ENCODE measurements around the gene SLC6A13.

Gene SLC6A13

DNA sequence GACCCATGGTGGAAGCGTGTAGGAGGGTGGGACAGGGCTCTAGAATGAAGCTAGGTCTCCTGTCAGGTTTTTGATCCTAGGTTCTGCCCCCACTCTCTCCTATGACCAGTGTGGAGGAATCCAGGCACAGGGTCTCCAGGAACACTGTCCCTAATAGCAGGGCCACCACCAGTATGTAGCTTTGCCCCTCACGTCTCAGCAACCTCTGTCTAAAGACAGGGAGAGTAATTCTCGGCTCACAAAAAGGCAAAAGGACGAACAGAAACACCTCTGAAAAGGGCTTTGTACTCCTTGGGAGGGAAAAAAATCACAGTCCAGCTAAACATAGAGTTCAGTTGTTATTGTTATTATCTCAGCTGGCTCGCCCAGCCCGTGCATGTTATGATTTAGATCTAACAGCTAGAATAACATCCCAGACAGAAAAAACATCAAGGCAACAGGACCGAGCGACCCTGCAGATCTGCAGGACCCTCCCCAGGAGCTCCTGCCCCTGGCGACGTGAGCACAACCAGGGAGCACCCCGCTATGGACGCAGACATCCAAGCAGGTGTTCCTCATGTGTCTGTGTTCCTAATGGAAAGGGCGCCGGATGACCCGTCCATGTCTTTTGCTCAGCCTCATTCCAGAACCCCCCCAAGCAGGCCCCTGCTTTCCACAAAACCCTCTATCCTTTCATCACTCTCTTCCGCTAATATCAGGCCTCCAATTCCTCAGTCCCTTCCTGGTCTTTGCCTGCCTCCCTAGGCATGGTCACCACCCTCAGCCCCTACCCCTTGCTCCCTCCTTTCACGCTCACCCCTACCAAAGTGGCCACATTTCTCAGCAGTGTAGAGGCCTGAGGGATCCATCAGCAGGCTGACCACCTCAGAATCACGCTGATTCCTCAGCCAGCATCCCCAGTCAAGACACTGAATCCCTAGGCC, 34.5 kb downstream of the SLC6A13 start:
- no peak overlapping the region for H3K4me2 ChIP-seq (ENCODE audit: low read length)
- no peaks in the 10 kb centered on the region; the same call in 1 of the 2 replicates for H3K27me3 ChIP-seq (ENCODE audit: insufficient read depth, low read length)
- no peaks in the 10 kb centered on the region for H3K9me3 ChIP-seq (ENCODE audit: low read length)
- no peak overlapping the region for H3K27ac ChIP-seq (ENCODE audit: low read depth, low read length, poor library complexity, severe bottlenecking)
- H2AFZ ChIP-seq (ENCODE audit: low read length) = no peak overlapping the region
- H3K4me3 ChIP-seq (ENCODE audit: low read depth, low read length, poor library complexity, severe bottlenecking) = no peak overlapping the region
- no peaks in the 10 kb centered on the region for H3K79me2 ChIP-seq (ENCODE audit: insufficient read depth, low read length)
- H4K20me1 ChIP-seq (ENCODE audit: insufficient read depth, low read length) = no peaks in the 10 kb centered on the region
- no peak overlapping the region for H3K9ac ChIP-seq (ENCODE audit: low read length)
- H3K4me1 ChIP-seq (ENCODE audit: insufficient read depth, low read length, severe bottlenecking) = no peaks in the 10 kb centered on the region
- no peak for TF ChIP-seq EZH2 (IDR thresholded peaks at IDR 0.05; ENCODE audit: borderline replicate concordance, low read length)
- TF ChIP-seq, protein P1, sequence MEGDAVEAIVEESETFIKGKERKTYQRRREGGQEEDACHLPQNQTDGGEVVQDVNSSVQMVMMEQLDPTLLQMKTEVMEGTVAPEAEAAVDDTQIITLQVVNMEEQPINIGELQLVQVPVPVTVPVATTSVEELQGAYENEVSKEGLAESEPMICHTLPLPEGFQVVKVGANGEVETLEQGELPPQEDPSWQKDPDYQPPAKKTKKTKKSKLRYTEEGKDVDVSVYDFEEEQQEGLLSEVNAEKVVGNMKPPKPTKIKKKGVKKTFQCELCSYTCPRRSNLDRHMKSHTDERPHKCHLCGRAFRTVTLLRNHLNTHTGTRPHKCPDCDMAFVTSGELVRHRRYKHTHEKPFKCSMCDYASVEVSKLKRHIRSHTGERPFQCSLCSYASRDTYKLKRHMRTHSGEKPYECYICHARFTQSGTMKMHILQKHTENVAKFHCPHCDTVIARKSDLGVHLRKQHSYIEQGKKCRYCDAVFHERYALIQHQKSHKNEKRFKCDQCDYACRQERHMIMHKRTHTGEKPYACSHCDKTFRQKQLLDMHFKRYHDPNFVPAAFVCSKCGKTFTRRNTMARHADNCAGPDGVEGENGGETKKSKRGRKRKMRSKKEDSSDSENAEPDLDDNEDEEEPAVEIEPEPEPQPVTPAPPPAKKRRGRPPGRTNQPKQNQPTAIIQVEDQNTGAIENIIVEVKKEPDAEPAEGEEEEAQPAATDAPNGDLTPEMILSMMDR (IDR thresholded peaks at IDR 0.05; ENCODE audit: low read length) = no peak
- no peaks in the 10 kb centered on the region for H3F3A ChIP-seq (ENCODE audit: insufficient read depth, low read length)
- no peaks in the 10 kb centered on the region for H3K9me2 ChIP-seq (ENCODE audit: low read depth, low read length)
- no peaks in the 10 kb centered on the region for H3K36me3 ChIP-seq (ENCODE audit: insufficient read depth, low read length)

DNA sequence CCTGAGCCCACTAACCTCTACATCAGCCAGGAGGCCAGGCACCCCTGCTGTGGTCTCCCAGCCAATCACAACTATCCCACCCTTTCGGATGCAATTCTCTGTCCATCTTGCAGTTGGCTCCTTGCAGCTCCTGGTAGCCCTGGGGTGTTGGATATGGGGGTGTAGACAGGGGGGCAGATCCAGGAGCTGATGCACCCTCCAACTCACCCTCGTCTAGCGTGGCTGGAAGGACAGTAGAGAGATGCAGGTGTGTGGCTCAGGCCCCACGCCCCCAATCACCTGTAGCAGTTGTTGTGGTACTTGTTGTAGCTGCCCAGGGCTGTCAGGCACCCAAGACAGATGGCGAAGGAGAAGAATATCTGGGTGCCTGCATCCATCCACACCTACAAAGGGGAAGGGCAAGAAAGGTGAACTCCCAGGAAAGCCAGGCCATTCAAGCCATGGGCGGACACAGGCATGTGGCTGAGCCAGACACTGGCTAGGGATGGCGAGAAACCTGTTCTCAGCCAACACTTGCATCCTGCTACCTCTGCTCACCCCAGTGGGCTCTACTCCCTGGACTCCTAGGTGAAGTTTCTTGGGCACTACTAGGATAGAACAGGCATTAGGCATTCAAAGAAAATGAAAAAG, 35.2 kb downstream of the SLC6A13 start:
- Histone ChIP-seq H3F3A (ENCODE audit: insufficient read depth, low read length) (no peaks in the 10 kb centered on the region), H3K4me2 (ENCODE audit: low read length) (no peak overlapping the region), H3K9me3 (ENCODE audit: low read length) (no peaks in the 10 kb centered on the region), H3K36me3 (ENCODE audit: insufficient read depth, low read length) (no peaks in the 10 kb centered on the region), H3K79me2 (ENCODE audit: insufficient read depth, low read length) (no peaks in the 10 kb centered on the region), H3K27me3 (ENCODE audit: insufficient read depth, low read length) (no peaks in the 10 kb centered on the region; the same call in 1 of the 2 replicates), H3K4me3 (ENCODE audit: low read depth, low read length, poor library complexity, severe bottlenecking) (no peak overlapping the region), H3K9ac (ENCODE audit: low read length) (no peak overlapping the region), H4K20me1 (ENCODE audit: insufficient read depth, low read length) (no peaks in the 10 kb centered on the region), H2AFZ (ENCODE audit: low read length) (no peak overlapping the region), H3K27ac (ENCODE audit: low read depth, low read length, poor library complexity, severe bottlenecking) (no peak overlapping the region), H3K4me1 (ENCODE audit: insufficient read depth, low read length, severe bottlenecking) (no peaks in the 10 kb centered on the region), H3K9me2 (ENCODE audit: low read depth, low read length) (no peaks in the 10 kb centered on the region)
- TF ChIP-seq EZH2 (IDR thresholded peaks at IDR 0.05; ENCODE audit: borderline replicate concordance, low read length) = no peak
- TF ChIP-seq, protein P1 (IDR thresholded peaks at IDR 0.05; ENCODE audit: low read length) = no peak

DNA sequence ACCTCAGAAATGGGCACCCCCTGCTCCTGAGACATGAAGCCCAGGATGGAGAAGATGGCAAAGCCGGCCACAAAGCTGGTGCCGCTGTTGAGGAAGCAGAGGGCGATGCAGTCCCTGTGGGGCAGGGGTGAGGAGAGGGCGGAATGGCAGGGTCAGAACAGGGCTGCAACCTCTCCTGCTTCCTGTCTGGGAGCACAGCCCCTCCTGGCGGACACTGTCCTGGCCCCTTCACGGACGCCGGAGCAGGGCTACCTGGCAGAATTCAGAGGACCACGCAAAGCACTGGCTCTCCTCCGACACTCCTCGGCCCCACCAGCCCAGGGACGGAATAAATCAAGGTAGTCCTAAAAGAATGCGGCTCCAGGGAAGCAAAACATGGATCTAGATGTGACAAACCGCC, 36.2 kb downstream of the SLC6A13 start:
- TF ChIP-seq, protein P1 (IDR thresholded peaks at IDR 0.05; ENCODE audit: low read length) = no peak
- no peak for TF ChIP-seq EZH2 (IDR thresholded peaks at IDR 0.05; ENCODE audit: borderline replicate concordance, low read length)
- Histone ChIP-seq H3K79me2 (ENCODE audit: insufficient read depth, low read length) (no peaks in the 10 kb centered on the region), H3F3A (ENCODE audit: insufficient read depth, low read length) (no peaks in the 10 kb centered on the region), H3K4me1 (ENCODE audit: insufficient read depth, low read length, severe bottlenecking) (no peaks in the 10 kb centered on the region), H3K27me3 (ENCODE audit: insufficient read depth, low read length) (no peaks in the 10 kb centered on the region; the same call in 1 of the 2 replicates), H3K9ac (ENCODE audit: low read length) (no peak overlapping the region), H2AFZ (ENCODE audit: low read length) (no peak overlapping the region), H3K9me2 (ENCODE audit: low read depth, low read length) (no peaks in the 10 kb centered on the region), H3K27ac (ENCODE audit: low read depth, low read length, poor library complexity, severe bottlenecking) (no peak overlapping the region), H3K4me2 (ENCODE audit: low read length) (no peak overlapping the region), H3K9me3 (ENCODE audit: low read length) (no peaks in the 10 kb centered on the region), H3K4me3 (ENCODE audit: low read depth, low read length, poor library complexity, severe bottlenecking) (no peak overlapping the region), H4K20me1 (ENCODE audit: insufficient read depth, low read length) (no peaks in the 10 kb centered on the region), H3K36me3 (ENCODE audit: insufficient read depth, low read length) (no peaks in the 10 kb centered on the region)
